Activated CD4-positive, alpha-beta memory T cell treated with anti-CD3 and anti-CD28 coated beads, Interleukin-2, amount 10 ng/mL, durations not matched to agents 7 days and 5 days (primary cell): ENCODE results near the gene ANKFN1. TPM values are rescaled to one million over a fixed set of nuclear protein-coding genes. Genes with fewer than 3 reads are reported as not detected.

Experiments used
- CTCF ChIA-PET: fragments of 350-600 bp; sonication (Branson Sonifier 250); formaldehyde crosslinking; loops from one replicate; lab custom pipeline; 2021; ENCODE audit warnings: antibody characterized with exemption, inconsistent platforms; lab: Charles Lee
- POLR2A ChIA-PET: fragments of 350-600 bp; sonication (Branson Sonifier 250); formaldehyde crosslinking; loops from one replicate; lab custom pipeline; 2021; ENCODE audit warnings: antibody characterized with exemption; lab: Charles Lee
- DNase-seq: peaks from one replicate; pipeline ENCODE4 v3.0.0-alpha.2; 2020
- H3K27ac Mint-ChIP-seq: one replicate; pipeline ENCODE4 v1.8.0; 2021; ENCODE audit warnings: mild to moderate bottlenecking, mixed read lengths
- H3K27me3 Mint-ChIP-seq: one replicate; pipeline ENCODE4 v1.8.0; 2021; ENCODE audit warnings: mixed read lengths
- H3K36me3 Mint-ChIP-seq: one replicate; pipeline ENCODE4 v1.8.0; 2021; ENCODE audit warnings: low read depth, mixed read lengths
- H3K4me1 Mint-ChIP-seq: one replicate; pipeline ENCODE4 v1.8.0; 2021; ENCODE audit warnings: mixed read lengths
- H3K4me3 Mint-ChIP-seq: one replicate; pipeline ENCODE4 v1.8.0; 2021; ENCODE audit warnings: mild to moderate bottlenecking, mixed read lengths
- H3K9me3 Mint-ChIP-seq: one replicate; pipeline ENCODE4 v1.8.0; 2021; ENCODE audit warnings: mixed read lengths
- total RNA-seq, 2 experiments: library from RNA; stranded (reverse); gene quantifications; one replicate each; pipeline ENCODE4 v1.2.3, GENCODE V29; 2021

Gene ANKFN1
- total RNA-seq, 2 experiments from 2014 or later = not detected

DNA sequence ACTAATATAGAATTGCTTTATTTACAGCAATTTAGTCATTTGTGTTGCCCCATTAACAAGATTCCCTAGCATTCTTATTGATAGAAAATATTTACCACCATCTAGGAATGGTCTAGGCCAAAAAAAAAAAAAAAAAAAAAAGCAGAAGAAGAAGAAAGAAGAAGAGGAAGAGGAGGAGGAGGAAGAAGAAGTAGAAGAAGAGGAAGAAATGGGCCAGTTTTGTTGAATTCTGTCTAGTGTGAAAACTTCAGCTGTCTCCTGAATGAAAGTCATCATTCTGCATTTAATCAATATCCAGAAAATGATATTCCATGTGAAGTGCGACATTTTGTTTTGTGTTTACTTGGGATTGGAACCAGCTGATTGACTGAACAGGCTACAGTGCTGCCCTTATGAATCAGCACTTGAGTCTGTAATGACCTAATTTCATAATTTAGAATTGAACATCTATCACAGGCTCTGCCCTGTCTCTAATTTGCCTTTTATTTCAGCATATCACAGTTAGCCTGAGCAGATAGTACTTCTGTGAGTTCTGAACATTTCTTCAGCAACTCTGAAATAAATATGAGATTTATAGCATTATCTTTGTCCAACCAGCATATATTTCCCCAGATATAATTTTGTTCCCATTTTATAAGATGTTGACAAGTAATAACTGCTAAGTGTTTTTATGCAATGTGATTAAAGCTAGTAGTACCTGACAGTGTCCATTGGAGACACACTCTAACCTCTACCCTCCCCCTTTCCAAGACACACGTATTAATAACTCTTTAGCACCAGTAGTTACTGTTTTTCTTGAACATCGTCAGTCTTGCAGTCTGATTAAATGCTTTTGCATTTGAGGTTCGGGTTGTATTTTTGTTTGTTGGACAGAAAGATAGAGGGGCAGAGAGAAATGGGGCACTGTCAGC is 5.9 kb downstream of the ANKFN1 start:
- Mint-ChIP-seq H3K27me3 (no peaks in the 10 kb centered on the region), H3K4me1 (no peaks in the 10 kb centered on the region), H3K9me3 (no peaks in the 10 kb centered on the region), H3K36me3 (no peaks in the 10 kb centered on the region), H3K4me3 (no peak overlapping the region), H3K27ac (no peak overlapping the region)
- CTCF ChIA-PET = no interaction called here
- POLR2A ChIA-PET = no interaction called here
- no peak for DNase-seq

DNA sequence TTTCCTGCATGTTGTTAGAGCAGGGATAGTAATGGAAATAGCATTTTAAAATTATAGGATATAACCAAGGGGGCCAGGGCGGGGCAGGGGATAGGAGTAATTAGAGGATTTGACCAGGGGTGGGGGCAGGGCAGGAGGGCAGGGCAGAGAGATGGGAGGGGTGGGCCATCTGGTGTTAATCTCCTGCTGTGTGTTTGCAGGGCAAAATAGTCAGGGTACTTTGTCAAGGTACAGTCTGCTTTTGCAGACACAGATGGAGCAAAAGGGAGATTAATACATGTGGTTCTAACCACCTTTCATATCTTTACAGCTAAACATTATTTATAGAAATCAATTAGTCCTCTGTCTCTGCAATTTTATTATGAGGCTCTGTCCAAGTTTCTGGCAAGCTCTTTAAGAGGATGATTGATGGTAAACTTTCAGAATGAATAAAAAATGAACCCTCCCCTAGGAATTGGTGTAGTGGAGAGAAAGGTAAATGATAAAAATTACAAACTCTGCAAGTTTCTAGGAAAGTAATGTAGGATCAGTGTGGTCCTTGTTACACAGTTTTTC is 6.6 kb downstream of the ANKFN1 start:
- Mint-ChIP-seq H3K4me1 (no peaks in the 10 kb centered on the region), H3K36me3 (no peaks in the 10 kb centered on the region), H3K4me3 (no peak overlapping the region), H3K9me3 (no peaks in the 10 kb centered on the region), H3K27ac (no peak overlapping the region), H3K27me3 (no peaks in the 10 kb centered on the region)
- POLR2A ChIA-PET = no interaction called here
- CTCF ChIA-PET = no interaction called here
- no peak for DNase-seq

DNA sequence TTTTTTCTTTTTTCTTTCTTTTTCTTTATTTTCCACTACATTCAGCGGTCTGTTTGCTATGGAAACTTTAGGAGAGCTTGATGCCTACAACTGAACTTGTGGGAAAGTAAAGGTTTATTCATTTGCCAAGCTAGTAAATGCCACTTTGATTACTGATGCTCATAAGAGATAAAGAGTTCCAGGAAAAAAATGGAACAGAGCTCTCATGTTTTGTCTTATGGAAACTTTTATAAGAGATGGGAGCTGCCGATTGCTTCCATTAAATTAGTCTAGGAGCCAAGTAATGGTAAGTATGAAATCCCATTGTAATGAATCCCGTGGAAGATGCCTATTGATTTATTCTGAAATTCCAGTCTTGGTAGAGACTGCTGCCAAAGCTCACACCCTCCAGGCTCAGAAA is 7.1 kb downstream of the ANKFN1 start:
- DNase-seq = no peak
- POLR2A ChIA-PET = no interaction called here
- Mint-ChIP-seq H3K27ac (no peak overlapping the region), H3K4me3 (no peak overlapping the region), H3K9me3 (no peaks in the 10 kb centered on the region), H3K27me3 (no peaks in the 10 kb centered on the region), H3K4me1 (no peaks in the 10 kb centered on the region), H3K36me3 (no peaks in the 10 kb centered on the region)
- CTCF ChIA-PET = no interaction called here

DNA sequence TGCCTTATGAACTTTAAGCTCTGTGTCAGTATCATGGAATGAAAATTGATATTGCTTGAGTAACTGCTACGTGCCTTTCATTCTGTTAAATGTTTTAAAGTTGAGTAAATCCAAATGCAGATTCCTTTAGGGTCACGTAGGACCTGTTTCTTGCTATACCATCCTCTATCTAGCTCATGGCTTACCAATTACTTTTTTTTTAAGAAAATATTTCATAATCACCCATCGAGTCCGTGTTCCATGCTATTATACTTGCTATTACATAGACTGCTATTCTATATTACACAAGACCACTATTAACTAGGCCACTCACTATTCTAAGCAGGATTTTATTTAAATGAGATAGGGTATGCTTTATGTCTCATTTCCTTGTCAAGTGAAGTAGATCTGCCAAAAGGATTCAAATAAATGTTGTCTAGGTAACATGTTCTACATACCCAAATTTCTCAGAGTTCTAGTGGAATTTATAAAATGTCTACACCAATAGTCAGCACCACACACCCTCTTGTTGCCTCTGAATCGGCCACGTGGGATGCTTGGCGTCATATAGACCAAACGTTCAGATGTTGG is 11.9 kb downstream of the ANKFN1 start:
- DNase-seq = no peak
- no peak overlapping the region for H3K27ac Mint-ChIP-seq
- H3K4me1 Mint-ChIP-seq = no peaks in the 10 kb centered on the region
- H3K36me3 Mint-ChIP-seq = no peaks in the 10 kb centered on the region
- ChIA-PET CTCF (no interaction called here), POLR2A (no interaction called here)
- H3K27me3 Mint-ChIP-seq = no peaks in the 10 kb centered on the region
- H3K9me3 Mint-ChIP-seq = no peaks in the 10 kb centered on the region
- H3K4me3 Mint-ChIP-seq = no peak overlapping the region

DNA sequence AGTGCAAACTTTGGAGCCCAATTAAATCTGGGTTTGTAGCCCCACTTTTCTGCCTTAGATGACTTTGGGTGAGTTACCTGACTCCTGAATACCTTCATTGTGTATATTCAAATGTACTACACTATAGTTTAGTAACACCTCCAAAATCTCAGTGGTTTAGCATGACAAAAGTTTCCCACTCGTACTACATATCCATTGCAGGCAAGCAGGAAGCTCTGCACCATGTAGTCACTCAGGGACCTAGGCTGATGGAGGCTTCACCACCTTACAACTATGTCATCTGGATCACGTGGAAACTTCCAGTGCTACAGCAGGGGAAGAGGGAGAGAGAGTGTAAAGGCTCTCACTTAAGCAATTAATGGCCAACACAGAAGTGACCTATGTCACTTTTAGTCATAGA is 14.2 kb downstream of the ANKFN1 start:
- Mint-ChIP-seq H3K36me3 (no peaks in the 10 kb centered on the region), H3K9me3 (no peaks in the 10 kb centered on the region), H3K27ac (no peak overlapping the region), H3K4me3 (no peak overlapping the region), H3K27me3 (no peaks in the 10 kb centered on the region), H3K4me1 (no peaks in the 10 kb centered on the region)
- POLR2A ChIA-PET = no interaction called here
- no peak for DNase-seq
- CTCF ChIA-PET = no interaction called here

DNA sequence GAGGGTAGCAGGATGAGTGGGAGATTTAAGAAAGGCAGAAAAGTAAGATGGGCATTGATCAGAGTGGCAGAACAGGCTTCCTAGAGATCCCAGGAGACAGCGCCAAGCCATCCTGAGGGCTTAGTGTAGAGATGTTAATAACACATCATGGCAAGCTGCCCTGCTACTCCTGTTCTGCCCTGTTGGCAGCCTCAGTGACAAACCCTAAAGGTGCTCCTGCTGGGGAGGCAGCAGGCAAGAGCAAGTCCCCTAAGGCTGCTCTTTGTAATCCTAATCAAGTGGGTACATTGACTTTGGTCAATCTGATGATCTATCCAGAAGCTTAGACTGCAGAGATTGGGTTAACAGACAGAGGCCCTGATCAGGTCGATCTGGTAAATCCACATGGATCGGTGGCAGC is 16.3 kb downstream of the ANKFN1 start:
- no peak for DNase-seq
- Mint-ChIP-seq H3K27ac (no peak overlapping the region), H3K27me3 (no peaks in the 10 kb centered on the region), H3K4me3 (no peak overlapping the region), H3K9me3 (no peaks in the 10 kb centered on the region), H3K4me1 (no peaks in the 10 kb centered on the region), H3K36me3 (no peaks in the 10 kb centered on the region)
- POLR2A ChIA-PET = no interaction called here
- CTCF ChIA-PET = no interaction called here

DNA sequence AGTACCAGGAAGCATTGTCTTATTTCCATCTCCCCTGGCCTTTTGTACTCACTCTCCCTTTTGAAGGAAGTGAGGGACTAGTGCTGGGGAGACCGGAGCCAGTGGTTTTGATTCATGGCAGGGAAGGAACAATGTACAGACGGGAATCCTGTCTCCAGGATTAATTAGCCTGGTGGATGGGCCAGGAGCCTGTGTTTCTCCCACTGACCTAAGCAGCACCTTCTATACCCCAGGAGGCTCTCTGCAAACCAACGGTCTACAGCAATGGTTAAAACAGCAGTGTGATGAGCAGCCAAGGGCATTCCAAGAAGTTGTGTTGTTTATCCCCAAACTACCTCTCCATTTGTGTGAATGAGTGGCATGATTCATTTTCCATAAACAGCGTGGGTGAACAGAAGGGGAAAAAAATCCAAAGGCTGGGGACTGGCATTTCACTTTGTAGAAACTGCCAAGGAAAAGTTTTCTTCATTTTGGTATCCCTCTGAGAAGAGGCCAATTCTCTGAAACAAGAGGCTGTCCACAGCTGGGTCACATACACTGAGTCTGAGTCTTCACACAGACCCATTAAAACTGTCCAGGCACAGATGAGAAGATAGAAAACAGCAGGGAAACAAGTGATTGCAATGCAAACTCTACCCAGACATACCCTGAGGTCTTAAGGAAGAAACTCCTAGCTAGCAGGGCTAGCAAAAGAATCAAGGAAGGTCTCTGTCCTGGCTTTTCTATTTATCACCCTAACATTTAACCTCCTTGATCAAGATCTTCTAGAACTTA is 18.1 kb downstream of the ANKFN1 start:
- ChIA-PET POLR2A (no interaction called here), CTCF (no interaction called here)
- no peaks in the 10 kb centered on the region for H3K9me3 Mint-ChIP-seq
- H3K4me1 Mint-ChIP-seq = no peaks in the 10 kb centered on the region
- no peak overlapping the region for H3K4me3 Mint-ChIP-seq
- no peak for DNase-seq
- no peaks in the 10 kb centered on the region for H3K27me3 Mint-ChIP-seq
- no peak overlapping the region for H3K27ac Mint-ChIP-seq
- H3K36me3 Mint-ChIP-seq = no peaks in the 10 kb centered on the region

DNA sequence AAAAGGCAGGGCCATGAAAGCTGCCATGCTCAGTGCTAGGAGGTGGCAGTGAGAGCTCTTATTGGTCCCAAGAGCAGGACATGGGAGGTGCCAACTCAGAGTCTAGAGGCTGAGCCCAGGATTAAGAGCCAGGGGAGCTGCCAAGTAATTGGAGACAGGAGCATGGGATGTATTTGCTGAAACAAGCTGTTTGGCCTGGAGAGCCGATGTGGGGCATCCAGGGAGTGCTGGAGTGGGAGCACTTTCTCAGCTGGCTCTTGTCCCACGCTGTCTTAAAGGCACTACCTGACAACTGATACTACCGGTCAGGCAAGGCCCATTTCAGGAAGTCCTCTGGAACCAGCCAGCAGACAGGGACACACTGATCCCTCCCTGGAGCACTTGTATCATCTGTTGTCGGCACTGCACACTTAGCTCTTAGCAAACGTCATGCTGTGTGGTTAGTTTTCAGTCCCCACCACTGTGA is 19.3 kb downstream of the ANKFN1 start:
- no peaks in the 10 kb centered on the region for H3K9me3 Mint-ChIP-seq
- H3K4me3 Mint-ChIP-seq = no peak overlapping the region
- no peaks in the 10 kb centered on the region for H3K27me3 Mint-ChIP-seq
- ChIA-PET POLR2A (no interaction called here), CTCF (no interaction called here)
- no peak for DNase-seq
- H3K36me3 Mint-ChIP-seq = no peaks in the 10 kb centered on the region
- H3K27ac Mint-ChIP-seq = no peak overlapping the region
- H3K4me1 Mint-ChIP-seq = no peaks in the 10 kb centered on the region

DNA sequence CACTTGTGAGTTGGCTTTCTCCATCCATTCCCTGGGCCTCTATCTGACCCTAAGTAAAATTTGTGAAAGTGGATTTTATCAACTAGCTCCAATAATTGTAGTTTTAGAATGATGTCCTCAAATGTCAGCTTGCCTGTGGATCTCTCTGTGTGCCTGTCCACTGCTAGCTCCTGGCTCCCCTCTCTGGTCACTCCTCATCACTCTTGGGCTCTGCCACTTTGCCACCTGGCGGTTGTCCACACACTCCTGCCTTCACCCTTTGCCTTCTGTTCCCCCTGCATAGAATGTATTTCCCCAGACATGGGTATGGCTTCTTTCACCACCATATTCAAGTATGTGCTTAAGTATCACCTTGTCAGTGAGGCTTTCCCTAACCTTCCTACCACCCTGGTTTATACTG is 19.8 kb downstream of the ANKFN1 start:
- H3K27ac Mint-ChIP-seq = no peak overlapping the region
- H3K27me3 Mint-ChIP-seq = no peaks in the 10 kb centered on the region

DNA sequence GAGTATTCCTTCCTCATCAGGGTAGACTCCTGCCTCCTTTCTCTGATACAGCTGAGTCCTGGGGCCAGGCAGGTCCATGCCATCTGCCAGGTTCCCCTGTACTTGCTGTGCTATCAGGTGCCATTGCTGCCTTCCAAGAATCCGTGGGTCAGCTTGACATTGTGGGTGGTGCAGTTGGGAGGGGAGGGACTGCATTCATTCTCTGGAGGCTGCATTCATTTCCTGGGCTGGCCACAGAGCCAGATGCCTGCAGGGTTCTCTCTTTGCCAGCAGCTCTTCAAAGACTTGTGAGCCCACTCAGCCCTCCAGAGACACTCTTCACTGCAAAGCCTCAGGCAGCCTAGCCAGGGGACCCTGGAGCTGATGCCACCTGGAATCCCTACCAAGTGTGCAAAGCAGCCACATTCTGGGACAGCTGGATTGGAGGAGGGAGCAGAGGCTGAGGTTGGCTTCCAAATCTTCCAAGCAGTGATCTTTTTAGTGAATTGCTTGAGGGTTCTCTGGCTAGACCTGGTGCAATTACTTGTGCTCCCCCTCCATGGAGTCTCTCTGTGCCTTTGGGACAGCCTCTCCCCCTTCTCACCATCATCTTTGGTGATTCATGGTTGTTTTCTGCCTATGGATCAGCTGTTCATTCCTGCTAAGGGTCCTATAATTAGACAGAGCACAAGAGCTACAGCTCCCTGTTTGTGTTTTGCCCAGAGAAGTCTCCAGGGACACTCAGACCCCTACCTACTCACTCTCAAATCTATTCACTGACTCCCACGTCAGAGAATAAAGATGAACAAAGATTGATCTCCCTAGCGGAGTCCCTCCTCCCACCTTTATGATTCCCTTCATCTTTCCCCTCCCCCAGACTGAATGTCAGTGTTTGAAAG is 20.9 kb downstream of the ANKFN1 start:
- CTCF ChIA-PET = no interaction called here
- Mint-ChIP-seq H3K27me3 (no peaks in the 10 kb centered on the region), H3K4me3 (no peak overlapping the region), H3K27ac (no peak overlapping the region), H3K4me1 (no peaks in the 10 kb centered on the region), H3K36me3 (no peaks in the 10 kb centered on the region), H3K9me3 (no peaks in the 10 kb centered on the region)
- DNase-seq = no peak
- POLR2A ChIA-PET = no interaction called here

More for the DNA sequence above, 19.8 kb downstream of the ANKFN1 start:
- DNase-seq = no peak
- no peaks in the 10 kb centered on the region for H3K36me3 Mint-ChIP-seq
- H3K9me3 Mint-ChIP-seq = no peaks in the 10 kb centered on the region
- POLR2A ChIA-PET = no interaction called here
- H3K4me1 Mint-ChIP-seq = no peaks in the 10 kb centered on the region
- CTCF ChIA-PET = no interaction called here
- H3K4me3 Mint-ChIP-seq = no peak overlapping the region

DNA sequence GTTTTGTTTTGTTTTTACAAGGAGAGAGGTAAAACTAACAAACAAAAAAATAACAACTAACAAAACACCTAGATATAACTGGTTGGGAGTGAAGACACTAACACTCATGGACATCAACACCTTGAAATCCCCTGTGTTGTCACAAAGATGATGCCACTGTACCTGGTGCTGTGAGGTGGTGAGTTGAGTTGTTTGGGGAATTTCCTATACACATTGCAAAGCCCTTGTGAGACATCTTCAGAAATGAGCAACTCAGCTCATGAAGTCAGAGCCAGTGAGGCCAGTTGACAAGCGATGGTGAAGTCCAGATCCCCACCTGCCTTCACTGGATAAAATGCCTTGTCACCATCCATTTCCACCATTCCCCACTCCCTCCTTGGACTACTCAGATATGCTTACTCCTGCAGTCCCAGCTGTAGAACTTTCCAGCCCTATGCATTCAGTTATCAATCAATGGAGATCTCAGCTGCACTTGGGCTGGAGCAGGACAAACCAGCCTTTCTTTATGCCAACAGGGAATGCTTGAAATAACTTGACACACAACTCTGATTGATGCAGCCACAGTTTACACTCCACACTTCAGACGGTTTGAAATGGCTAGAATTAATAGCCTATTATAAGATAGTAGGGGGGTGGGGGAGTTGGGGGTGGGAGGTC is 22.2 kb downstream of the ANKFN1 start:
- H3K27me3 Mint-ChIP-seq = no peaks in the 10 kb centered on the region

DNA sequence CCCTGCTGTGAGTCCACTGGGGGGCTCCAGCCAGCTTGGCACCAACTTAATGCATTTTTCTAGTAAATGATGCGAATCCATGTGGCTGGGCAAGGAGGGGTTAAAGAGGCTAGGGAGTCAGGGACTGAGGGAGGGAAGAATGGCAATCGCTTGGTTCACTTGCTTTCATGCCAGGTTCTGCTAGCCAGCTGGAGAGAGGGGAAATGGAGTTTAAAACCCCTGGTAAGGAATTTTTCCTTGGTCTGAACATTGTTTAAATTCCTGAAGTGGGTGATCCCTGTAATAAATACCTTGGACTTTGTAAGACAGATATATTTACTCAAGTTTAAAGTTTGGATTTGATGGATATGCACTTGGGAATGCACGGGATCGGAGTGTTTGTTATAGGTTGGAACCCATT is 22.8 kb downstream of the ANKFN1 start:
- POLR2A ChIA-PET = no interaction called here
- no peaks in the 10 kb centered on the region for H3K4me1 Mint-ChIP-seq
- no peak overlapping the region for H3K27ac Mint-ChIP-seq
- DNase-seq = no peak
- CTCF ChIA-PET = no interaction called here
- H3K36me3 Mint-ChIP-seq = no peaks in the 10 kb centered on the region
- H3K27me3 Mint-ChIP-seq = no peaks in the 10 kb centered on the region
- no peaks in the 10 kb centered on the region for H3K9me3 Mint-ChIP-seq
- no peak overlapping the region for H3K4me3 Mint-ChIP-seq

More for the DNA sequence above, 22.2 kb downstream of the ANKFN1 start:
- Mint-ChIP-seq H3K36me3 (no peaks in the 10 kb centered on the region), H3K27ac (no peak overlapping the region), H3K9me3 (no peaks in the 10 kb centered on the region), H3K4me1 (no peaks in the 10 kb centered on the region), H3K4me3 (no peak overlapping the region)
- CTCF ChIA-PET = no interaction called here
- DNase-seq = no peak
- POLR2A ChIA-PET = no interaction called here
